Stimulated activated CD4-positive, alpha-beta T cell treated with anti-CD3 and anti-CD28 coated beads, Interleukin-12 subunit alpha, Interleukin-12 subunit beta, amount 100 ng/mL, for 24 hours (primary cell): ENCODE measurements around the gene TBC1D2.
"Not testable (repeated sequence)": the region's sequence is repeated elsewhere in the genome, so short reads cannot be mapped to it uniquely, and the experiment has no call there.

ENCODE experiments used
- DNase-seq, 2 experiments: peaks; one replicate each; pipeline ENCODE4 v3.0.0-alpha.2; 2020; ENCODE audit warnings: low read depth in 2 of 2

Gene TBC1D2

GRCh38 chr9:98187926-98188325 is 67.5 kb downstream of the TBC1D2 start:
- DNase-seq, result no peak

GRCh38 chr9:98186236-98186635 is 69.2 kb downstream of the TBC1D2 start:
- no peak for DNase-seq

- DNase-seq, result no peak
Observed at GRCh38 chr9:98185611-98186171, 69.8 kb downstream of the TBC1D2 start.

- no peak for DNase-seq
Observed at GRCh38 chr9:98185021-98185567, 70.4 kb downstream of the TBC1D2 start.

- no peak for DNase-seq
Observed at GRCh38 chr9:98184326-98184725, 71.1 kb downstream of the TBC1D2 start.

- DNase-seq, result no peak
Observed at GRCh38 chr9:98182889-98183599, 72.4 kb downstream of the TBC1D2 start.

GRCh38 chr9:98182069-98182820 is 73.2 kb downstream of the TBC1D2 start:
- no peak for DNase-seq

- DNase-seq, result no peak
Observed at GRCh38 chr9:98181746-98182068, 73.7 kb downstream of the TBC1D2 start.

GRCh38 chr9:98180996-98181395 is 74.5 kb downstream of the TBC1D2 start:
- no peak for DNase-seq

- DNase-seq, result no peak
Observed at GRCh38 chr9:98178874-98179850, 76.3 kb downstream of the TBC1D2 start.

- DNase-seq, result no peak
Observed at GRCh38 chr9:98176391-98177259, 78.8 kb downstream of the TBC1D2 start.

- DNase-seq, result no peak
Observed at GRCh38 chr9:98175762-98176161, 79.7 kb downstream of the TBC1D2 start.

GRCh38 chr9:98175028-98175569 is 80.3 kb downstream of the TBC1D2 start:
- DNase-seq, result no peak

- DNase-seq, result not testable (repeated sequence)
Observed at GRCh38 chr9:98174502-98174918, 80.9 kb downstream of the TBC1D2 start.

GRCh38 chr9:98173181-98173580 is 82.3 kb downstream of the TBC1D2 start:
- DNase-seq, result no peak

- DNase-seq, result no peak
Observed at GRCh38 chr9:98172604-98173003, 82.8 kb downstream of the TBC1D2 start.

- no peak for DNase-seq
Observed at GRCh38 chr9:98171176-98171925, 84.1 kb downstream of the TBC1D2 start.

- DNase-seq, result peak in 1 of 2 experiments; percentile 29
Observed at GRCh38 chr9:98168941-98169488, 86.4 kb downstream of the TBC1D2 start.

- no peak for DNase-seq
Observed at GRCh38 chr9:98168153-98168780, 87.2 kb downstream of the TBC1D2 start.
